ENCODE measurements around the gene ORM2. TPM values are rescaled to one million over a fixed set of nuclear protein-coding genes. Genes with fewer than 3 reads are reported as not detected.

The ORM2 gene
- polyA plus RNA-seq, 5 donors: 1.0 to 1.4 (median 1.3) TPM

GRCh38 chr9:114348261-114348905, 18.7 kb downstream of the ORM2 start:
- no peak for DNase-seq

DNA sequence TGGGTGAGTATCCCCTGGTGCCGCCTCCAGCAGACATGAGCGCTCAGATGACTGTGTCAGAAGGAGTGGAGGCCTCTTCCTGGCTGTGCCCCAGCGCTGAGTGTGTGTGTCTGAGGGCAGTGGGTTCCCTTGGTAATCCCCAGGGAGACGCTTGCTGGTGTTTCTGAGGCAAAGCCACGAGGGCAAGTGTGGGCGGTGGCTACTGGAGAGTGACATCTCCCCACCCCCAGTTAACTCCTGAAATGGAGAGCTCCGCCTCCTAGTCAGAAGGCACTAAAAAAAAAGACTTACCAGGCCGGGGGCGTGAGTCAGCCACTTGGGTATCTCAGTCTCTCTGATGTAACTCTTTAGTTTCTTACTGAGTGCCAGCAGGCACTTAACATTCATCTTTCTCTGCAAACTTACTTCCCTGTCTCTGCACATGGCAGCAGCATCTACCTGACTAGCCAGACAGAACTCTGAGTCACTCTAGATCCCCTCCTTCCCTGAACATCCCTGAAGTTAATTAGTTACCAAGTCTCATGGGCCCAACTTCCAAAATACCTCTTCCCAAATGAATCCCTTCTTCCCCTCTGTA, 19.3 kb downstream of the ORM2 start:
- peak in 1 of 2 donors; percentile 16 for DNase-seq

DNA sequence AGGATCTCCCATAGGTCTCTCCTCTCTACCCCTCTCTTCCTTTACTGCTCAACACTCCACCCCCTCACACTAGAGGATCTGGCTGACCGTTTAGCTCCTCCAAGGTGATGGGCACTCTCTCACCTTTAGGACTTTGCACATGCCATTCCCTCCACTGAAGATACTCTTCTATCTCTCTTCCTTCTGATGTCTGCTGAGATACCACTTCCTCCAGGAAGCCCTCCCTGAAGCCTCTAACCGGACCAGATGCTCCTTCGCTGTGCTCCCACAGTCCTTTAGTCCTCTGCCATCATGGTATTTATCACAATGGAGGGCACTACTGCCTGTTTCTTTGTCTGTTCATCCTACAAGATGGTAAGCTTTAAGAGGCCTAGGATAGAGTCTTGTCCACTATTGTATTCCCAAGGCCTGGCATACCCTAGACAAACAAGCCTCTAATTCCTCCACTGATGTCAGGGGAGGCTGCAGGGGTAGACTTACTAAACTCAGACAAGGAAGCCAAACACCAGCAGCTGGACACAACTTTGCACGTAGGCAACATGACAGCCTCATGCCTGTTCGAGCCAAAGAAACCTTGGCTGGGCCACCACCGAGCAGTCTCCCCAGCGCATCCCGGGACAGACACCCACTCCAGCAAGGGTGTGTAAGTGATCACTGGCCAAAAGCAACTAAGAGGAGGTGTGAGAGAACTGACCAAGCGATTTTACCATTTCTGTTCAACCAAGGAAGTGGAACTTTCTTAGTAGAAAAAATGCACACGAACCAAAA, 20.2 kb downstream of the ORM2 start:
- no peak for DNase-seq

- no peak for DNase-seq
Measured at GRCh38 chr9:114350636-114351401, 21.1 kb downstream of the ORM2 start.

DNA sequence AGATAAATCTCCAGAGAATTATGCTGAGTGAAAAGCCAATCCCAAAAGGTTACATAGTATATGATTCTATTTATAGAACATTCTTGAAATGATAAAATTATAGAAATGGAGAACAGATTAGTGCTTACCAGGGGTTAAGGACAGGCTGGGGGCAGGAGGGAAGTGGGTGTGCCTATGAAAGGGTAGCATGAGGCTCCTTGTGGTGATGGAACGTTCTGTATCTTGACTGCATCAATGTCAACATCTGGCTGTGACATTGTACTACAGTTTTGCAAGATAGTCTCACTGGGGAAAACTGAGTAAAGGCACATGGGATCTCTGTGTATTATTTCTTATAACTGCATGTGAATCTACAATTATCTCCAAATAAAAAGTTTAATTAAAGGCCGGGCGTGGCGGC, 22.3 kb downstream of the ORM2 start:
- DNase-seq: no peak

DNA sequence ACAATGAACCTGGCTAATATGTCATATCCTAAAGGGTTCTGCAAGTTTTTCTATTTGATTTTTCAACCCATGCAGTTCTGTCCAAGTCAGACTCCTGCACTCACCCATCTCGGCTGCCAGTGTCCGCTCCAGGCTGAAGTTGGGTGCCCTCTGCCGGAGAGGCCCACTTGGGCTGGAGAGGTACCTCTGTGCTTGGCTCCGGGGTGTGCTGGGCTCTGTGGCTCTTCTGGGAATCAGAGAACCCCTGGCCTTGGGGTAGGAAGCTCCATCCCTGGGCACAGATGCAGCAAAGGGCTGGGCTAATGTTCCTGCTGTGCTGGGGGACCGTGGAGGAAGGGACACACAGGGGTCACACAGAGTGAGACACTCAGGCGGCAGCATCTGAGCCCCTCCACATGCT, 26.2 kb downstream of the ORM2 start:
- no peak for DNase-seq

DNA sequence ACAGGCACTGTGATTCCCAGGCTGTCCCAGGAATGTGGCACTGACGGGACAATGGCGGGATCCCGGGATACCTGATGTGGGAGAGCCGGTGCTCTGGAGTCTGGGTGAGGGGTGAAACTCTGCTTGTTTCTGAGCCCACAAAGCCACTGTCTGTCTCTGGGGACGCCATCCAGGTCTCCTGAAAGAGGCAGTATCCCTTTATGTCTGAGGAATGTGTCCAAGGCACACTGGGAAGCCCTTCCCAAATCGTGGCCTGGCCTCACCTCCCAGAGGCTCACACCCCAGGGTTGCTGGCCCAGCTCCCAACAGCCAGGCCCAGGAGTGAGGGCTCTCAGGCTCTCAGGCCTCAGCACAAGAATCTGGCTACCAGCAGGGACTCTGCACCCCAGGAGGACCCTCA, 27.1 kb downstream of the ORM2 start:
- no peak for DNase-seq

GRCh38 chr9:114357360-114357759, 27.7 kb downstream of the ORM2 start:
- DNase-seq: no peak

DNA sequence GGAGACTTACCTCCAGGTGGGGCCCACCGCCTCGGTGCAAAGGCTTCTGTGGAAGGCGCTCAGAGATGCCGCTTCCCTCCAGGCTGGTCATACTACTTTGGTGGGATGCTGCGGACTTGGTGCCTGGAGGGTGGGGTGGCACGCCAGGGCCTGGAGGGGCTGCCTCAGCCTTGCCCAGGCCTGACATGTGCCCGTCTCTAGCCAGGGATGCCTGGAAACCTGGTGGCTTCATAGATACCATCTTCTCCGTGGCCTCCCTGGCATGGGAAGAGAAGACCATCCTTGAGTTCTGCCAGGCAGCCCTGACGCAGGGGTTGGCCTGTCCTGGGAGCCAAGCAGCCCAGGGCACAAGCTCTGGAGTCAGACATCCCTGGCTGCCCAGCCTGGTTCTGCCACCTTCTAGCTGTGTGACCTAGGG, 28.3 kb downstream of the ORM2 start:
- no peak for DNase-seq

GRCh38 chr9:114359801-114360200, 30.1 kb downstream of the ORM2 start:
- DNase-seq: no peak

DNA sequence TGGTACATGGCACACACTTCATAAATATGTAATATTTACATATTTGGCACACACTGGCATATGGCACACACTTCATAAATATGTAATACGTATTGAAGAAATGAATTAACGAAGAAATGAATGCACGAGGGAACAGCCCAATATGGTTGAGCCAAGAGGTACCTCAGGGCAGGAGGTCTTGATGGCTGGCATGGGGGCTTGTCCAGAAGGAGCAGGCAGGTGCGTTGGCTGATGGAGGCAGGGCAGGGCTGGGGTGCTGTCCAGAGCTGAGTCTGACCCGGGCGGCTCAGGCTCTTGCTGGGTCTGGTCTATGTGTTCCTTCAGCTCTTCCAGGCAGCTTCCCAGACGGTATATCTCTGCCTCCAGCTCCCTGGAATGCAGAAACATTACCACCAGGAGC, 31.9 kb downstream of the ORM2 start:
- no peak for DNase-seq

- no peak for DNase-seq
Measured at GRCh38 chr9:114362394-114362793, 32.7 kb downstream of the ORM2 start.

DNA sequence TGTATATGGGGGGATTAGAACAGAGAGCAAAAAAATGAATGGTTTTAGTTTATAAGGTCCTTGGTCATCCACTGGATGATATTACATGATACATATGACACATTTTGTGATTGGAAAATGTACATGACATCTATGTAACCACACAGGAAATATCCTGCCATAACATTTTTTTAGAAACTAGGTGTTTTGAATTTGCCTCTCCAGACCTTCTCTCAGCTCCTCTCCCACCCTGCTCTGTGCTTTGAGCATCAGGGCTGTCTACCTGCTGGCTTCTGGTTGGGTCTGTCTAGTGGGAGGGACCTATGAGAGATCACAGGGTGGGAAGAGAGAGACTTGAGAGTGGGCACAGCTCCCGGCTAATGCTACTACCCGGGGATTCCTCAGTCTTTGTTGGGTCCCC, 33.8 kb downstream of the ORM2 start:
- no peak for DNase-seq

GRCh38 chr9:114364134-114365041, 34.7 kb downstream of the ORM2 start:
- no peak for DNase-seq

- no peak for DNase-seq
Measured at GRCh38 chr9:114365194-114365593, 35.5 kb downstream of the ORM2 start.

DNA sequence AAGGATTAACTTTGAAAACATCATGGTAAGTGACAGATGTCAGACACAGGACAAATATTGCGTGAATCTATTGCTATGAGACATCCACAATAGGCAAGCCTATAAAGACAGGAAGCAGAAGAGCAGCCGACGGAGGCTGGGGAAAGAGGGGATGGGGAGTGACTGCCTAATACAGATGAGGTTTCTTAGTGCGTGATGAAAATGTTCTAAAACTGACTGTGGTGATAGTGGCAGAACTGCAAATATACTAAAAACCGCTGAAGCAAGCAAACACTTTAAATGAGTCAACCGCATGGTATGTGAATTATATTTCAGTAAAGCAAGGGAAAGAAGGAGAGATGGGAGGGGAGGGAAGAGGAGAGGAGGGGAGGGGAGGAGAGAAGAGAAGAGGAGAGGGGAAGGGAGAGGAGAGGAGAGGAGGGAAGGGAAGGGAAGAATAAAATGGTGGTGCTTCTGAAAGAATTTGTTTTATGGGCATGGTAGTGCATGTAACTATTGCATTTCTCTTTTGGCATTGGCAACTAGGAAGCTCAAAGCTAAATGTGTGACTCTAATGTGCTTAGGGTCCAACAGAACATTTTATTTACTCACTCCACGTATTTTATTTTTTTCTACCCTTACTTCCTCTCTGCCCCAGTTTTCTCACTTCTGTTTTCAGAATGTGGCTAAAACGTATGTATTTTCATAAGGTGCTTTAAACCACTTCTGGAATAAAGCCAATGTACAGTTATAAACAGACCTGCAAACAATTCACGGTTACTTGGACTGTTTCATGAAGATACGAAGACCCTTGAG, 36.9 kb downstream of the ORM2 start:
- DNase-seq: peak in 1 of 2 donors; percentile 55

DNA sequence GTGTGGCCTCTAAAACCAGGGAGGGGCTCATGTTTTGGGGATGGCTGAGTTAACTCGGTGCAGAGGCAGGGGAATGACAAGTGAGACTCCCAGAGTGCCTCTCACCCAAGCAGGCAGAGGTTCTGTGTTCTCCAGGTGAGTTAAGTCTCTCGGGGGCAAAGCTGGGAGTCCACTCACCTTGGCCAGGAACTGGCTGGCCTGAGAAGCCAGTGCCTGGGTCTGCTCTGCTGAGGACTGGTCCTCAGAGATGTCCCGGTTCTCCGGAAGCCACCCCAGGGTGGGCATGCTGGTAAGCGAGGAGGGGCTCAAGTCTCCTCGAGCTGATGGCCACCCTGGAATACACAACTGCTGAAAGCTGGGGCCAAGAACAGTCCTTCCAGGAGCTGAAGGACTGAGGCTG, 37.7 kb downstream of the ORM2 start:
- DNase-seq: no peak

- DNase-seq: no peak
Measured at GRCh38 chr9:114367772-114368569, 38.3 kb downstream of the ORM2 start.
